AG04449 (cell line): ENCODE data around the gene CRTAC1.

ENCODE experiments used
- CTCF ChIA-PET: fragments of 350-600 bp; formaldehyde crosslinking; extraction: SDS; loops from one replicate; lab custom pipeline; 2021; ENCODE audit warnings: antibody characterized with exemption; lab: Yijun Ruan, JAX
- POLR2A ChIA-PET: fragments of 400-600, 350-600 bp; formaldehyde crosslinking; extraction: SDS; loops from one replicate; lab custom pipeline; 2020; ENCODE audit warnings: antibody characterized with exemption, inconsistent platforms; lab: Yijun Ruan, JAX
- DNase-seq: peaks from one replicate; pipeline ENCODE4 v3.0.0-alpha.2; 2010; ENCODE audit warnings: low read depth, low spot score
- H3K4me3 ChIP-seq: 2 replicates; pipeline ENCODE4 v1.5.1; 2011; ENCODE audit warnings: low read depth, mild to moderate bottlenecking, control low read depth, low read length
- TF ChIP-seq, protein P1 (sequence below): IDR thresholded peaks from one replicate; pipeline ENCODE4 v1.5.1; 2011; ENCODE audit warnings: mild to moderate bottlenecking, moderate library complexity, low read length, control low read depth, inconsistent platforms; ENCODE audit not compliant: insufficient read depth; ENCODE audit errors: missing control alignments

The CRTAC1 gene

DNA sequence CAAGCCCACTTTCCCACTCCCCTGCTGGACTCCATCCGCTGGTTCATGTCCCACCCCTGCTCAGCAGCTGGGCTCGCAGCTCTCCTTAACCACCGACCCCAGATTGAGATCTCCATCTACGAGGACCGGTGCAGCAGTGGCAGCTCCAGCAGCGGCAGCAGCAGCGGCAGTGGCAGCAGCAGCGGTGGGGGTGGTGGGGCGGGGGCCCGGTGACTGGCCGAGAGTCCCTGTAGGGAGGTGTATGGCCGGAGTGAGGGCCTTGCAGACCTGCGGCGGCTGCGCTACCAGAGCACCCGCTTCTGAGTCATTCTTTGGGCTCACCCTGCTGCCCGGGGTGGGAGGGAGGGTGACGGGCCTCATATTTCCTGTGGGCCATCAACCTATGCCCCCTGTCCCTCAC lies 164.9 kb downstream of the CRTAC1 start:
- TF ChIP-seq, protein P1, sequence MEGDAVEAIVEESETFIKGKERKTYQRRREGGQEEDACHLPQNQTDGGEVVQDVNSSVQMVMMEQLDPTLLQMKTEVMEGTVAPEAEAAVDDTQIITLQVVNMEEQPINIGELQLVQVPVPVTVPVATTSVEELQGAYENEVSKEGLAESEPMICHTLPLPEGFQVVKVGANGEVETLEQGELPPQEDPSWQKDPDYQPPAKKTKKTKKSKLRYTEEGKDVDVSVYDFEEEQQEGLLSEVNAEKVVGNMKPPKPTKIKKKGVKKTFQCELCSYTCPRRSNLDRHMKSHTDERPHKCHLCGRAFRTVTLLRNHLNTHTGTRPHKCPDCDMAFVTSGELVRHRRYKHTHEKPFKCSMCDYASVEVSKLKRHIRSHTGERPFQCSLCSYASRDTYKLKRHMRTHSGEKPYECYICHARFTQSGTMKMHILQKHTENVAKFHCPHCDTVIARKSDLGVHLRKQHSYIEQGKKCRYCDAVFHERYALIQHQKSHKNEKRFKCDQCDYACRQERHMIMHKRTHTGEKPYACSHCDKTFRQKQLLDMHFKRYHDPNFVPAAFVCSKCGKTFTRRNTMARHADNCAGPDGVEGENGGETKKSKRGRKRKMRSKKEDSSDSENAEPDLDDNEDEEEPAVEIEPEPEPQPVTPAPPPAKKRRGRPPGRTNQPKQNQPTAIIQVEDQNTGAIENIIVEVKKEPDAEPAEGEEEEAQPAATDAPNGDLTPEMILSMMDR, result no peak
- no peak for DNase-seq
- CTCF ChIA-PET, result interaction anchor here (1.0 to 1.5 kb wide), 3 partner anchors 73 to 106 kb away, joined by 4 to 6 read pairs (median 6); no protein-coding TSS in a partner anchor
- no peak overlapping the region for H3K4me3 ChIP-seq
- POLR2A ChIA-PET, result no interaction called here

DNA sequence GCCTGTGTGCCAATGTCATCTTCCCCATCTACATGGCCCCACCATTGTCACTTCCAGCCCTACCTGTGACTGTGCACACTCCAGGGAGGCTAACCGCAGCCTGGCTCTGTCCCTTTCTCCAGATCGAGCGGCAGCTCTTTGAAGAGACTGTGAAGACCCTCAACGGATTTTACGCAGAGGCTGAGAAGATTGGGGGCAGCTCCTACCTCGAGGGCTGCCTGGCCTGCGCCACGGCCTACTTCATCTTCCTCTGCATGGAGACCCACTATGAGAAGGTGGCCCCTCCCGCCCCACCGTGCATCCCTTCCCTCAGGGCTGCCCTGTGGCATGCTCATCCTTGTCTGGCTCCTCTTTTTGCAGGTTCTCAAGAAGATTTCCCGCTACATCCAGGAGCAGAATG lies 166.6 kb downstream of the CRTAC1 start:
- ChIA-PET POLR2A (no interaction called here), CTCF (interaction anchor here (1.7 kb wide), 1 partner anchor 72 kb away, joined by 6 read pairs; no protein-coding TSS in a partner anchor)
- no peak overlapping the region for H3K4me3 ChIP-seq
- DNase-seq, result no peak
- TF ChIP-seq, protein P1, result no peak

DNA sequence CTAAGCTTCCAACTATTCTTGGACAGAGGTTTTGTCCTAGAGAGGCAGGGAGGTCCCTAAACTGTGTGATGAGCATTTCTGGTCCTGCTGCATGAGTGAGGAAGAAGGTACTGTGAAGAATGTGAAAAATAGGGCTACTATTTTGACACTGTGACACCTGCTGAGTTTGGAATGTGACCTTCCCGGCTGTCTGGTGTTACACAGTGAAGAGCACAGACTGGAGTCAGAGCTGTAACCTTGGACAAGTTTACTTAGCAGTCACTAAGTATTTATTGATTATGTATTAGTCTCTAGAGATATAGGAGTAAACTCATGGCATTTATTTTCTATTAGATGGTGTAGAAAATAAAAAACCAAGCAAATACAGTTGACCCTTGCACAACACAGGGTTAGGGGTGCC lies 168.5 kb downstream of the CRTAC1 start:
- ChIA-PET POLR2A (no interaction called here), CTCF (interaction anchor here (1.4 to 2.4 kb wide), 4 partner anchors 70 to 106 kb away, joined by 3 to 13 read pairs (median 6); no protein-coding TSS in a partner anchor)
- no peak for DNase-seq
- TF ChIP-seq, protein P1, result no peak
- no peak overlapping the region for H3K4me3 ChIP-seq

DNA sequence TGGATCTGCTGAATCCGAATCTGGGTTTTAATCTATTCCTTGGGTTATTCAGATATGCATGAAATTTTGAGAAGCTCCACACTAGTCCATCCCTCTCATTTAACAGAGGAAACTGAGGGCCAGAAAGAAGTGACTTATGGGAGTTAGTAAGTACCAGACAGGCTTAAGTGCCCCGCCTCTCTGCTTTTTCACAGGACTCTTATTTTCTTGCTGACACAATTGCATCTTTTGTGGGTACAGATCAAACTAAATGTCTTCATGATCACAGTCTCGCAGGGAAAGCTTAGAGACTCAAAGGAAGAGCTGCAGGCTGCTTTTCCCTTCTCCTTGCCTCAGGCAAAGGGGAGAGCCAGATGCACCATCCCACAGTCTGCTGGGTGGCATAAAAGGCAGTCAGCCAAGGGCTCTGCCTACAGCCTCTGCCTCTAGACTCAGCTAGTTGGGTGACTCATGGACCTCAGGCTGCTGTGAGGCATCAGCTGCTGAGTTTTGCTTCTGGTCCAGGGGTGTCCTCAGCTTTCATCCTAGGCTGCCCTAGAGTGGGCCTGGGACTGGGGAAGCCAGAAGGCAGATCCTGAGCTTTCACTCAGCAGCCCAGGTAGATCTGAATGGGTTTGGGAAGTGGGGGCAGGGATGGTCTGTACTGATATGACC lies 169.2 kb downstream of the CRTAC1 start:
- ChIA-PET CTCF (interaction anchor here (1.4 to 3.1 kb wide), 5 partner anchors 9 to 106 kb away, joined by 3 to 22 read pairs (median 8); no protein-coding TSS in a partner anchor), POLR2A (no interaction called here)
- H3K4me3 ChIP-seq, result no peak overlapping the region
- TF ChIP-seq, protein P1, result no peak
- DNase-seq, result peak; percentile 14

DNA sequence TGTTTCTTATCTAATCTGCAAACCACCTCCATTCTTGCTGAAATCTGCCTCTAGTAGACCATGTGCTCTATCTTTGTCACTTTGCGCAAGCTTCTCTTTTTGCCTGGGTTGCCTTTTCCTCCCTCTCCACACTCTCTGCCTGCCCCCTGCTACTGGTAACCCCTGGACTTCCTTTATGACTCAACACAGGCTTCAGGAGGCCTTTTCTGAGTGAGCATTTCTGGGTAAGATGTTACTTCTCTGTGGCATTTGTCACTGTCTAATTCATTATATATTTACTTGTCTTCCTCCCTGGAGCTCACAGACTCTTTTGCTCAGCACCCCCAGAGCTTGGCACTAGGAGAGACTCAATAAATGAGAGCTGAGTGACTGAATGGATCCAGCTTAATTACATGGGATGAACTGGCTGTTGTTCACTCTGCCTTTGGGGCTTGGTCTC lies 172.4 kb downstream of the CRTAC1 start:
- no peak for DNase-seq
- ChIA-PET POLR2A (no interaction called here), CTCF (interaction anchor here (2.7 kb wide), 1 partner anchor 66 kb away, joined by 10 read pairs; no protein-coding TSS in a partner anchor)
- no peak overlapping the region for H3K4me3 ChIP-seq
- TF ChIP-seq, protein P1, result no peak

DNA sequence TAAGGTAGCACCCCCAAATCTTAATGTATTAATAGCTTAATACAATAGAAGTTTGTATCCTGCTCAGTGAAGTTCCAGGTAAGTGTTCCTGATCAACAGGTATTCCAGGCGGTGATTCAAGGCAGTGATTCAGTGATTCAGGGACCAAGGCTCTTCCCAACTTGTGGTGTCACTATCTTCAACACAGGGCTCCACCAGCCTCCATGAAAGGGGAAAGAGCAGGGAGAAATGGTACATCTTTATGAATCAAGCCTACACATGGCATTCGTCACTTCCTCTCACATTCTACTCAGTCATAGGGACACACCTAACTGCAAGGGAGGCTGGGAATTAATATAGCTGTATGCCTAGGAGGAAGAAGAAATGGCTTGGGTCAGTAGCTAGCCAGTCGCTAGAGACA lies 175.7 kb downstream of the CRTAC1 start:
- ChIA-PET CTCF (no interaction called here), POLR2A (no interaction called here)
- DNase-seq, result no peak
- no peak overlapping the region for H3K4me3 ChIP-seq
- TF ChIP-seq, protein P1, result no peak
